ENCODE data around the gene DGKQ.

- TF ChIP-seq CTCF (IDR thresholded peaks at IDR 0.05; ENCODE audit: low read depth, low read length) (no peak), EZH2phosphoT487 (IDR thresholded peaks at IDR 0.05; ENCODE audit: low read depth) (no peak)
Observed at GRCh38 chr4:962231-963208, 10.8 kb downstream of the DGKQ start.
